ENCODE data around the gene RAMACL. TPM values are rescaled to one million over a fixed set of nuclear protein-coding genes. Genes with fewer than 3 reads are reported as not detected.

Gene RAMACL
- total RNA-seq, 1 experiment from 2014 or later = 0.77 TPM

GRCh38 chr6:166580076-166581050 lies 6.1 kb downstream of the RAMACL start:
- no peaks in the 10 kb centered on the region for H3K9me3 ChIP-seq (ENCODE audit: low read depth, low read length, poor library complexity, severe bottlenecking)
- peaks cover 40% of the 10 kb centered on the region for H3K4me1 ChIP-seq (ENCODE audit: insufficient read depth, low read length, poor library complexity, severe bottlenecking)
- no peaks in the 10 kb centered on the region for H3K27me3 ChIP-seq (replicated peaks; ENCODE audit: insufficient read depth, low read depth, low read length, poor library complexity)
- H3K4me3 ChIP-seq (ENCODE audit: low read depth, low read length, poor library complexity, severe bottlenecking) = no peak overlapping the region
- intact Hi-C loops (cut with micrococcal nuclease; ENCODE audit: unreplicated experiment) = no loop called here
- ChIA-PET CTCF (no interaction called here), POLR2A (ENCODE audit: low non-redundant PET) (no interaction called here)
- H3K36me3 ChIP-seq (ENCODE audit: insufficient read depth, low read length, poor library complexity, severe bottlenecking) = no peaks in the 10 kb centered on the region
- DNase-seq (ENCODE audit: low spot score) = peak; percentile 40
- TF ChIP-seq EZH2 (IDR thresholded peaks at IDR 0.05; ENCODE audit: borderline replicate concordance, low read depth, low read length, poor library complexity, severe bottlenecking) (no peak), CTCF (conservative IDR thresholded peaks at IDR 0.05; ENCODE audit: low read depth, low read length) (no peak)
- H3K27ac ChIP-seq (ENCODE audit: low read depth, low read length, poor library complexity, severe bottlenecking) = no peak overlapping the region
- BruUV-seq (replicated peaks) = no TSS peak

- H3K27me3 ChIP-seq (replicated peaks; ENCODE audit: insufficient read depth, low read depth, low read length, poor library complexity) = no peaks in the 10 kb centered on the region
- H3K27ac ChIP-seq (ENCODE audit: low read depth, low read length, poor library complexity, severe bottlenecking) = no peak overlapping the region
- POLR2A ChIA-PET (ENCODE audit: low non-redundant PET) = no interaction called here
- no TSS peak for BruUV-seq (replicated peaks)
- H3K4me1 ChIP-seq (ENCODE audit: insufficient read depth, low read length, poor library complexity, severe bottlenecking) = peaks cover 33% of the 10 kb centered on the region
- H3K9me3 ChIP-seq (ENCODE audit: low read depth, low read length, poor library complexity, severe bottlenecking) = no peaks in the 10 kb centered on the region
- H3K36me3 ChIP-seq (ENCODE audit: insufficient read depth, low read length, poor library complexity, severe bottlenecking) = no peaks in the 10 kb centered on the region
- no peak overlapping the region for H3K4me3 ChIP-seq (ENCODE audit: low read depth, low read length, poor library complexity, severe bottlenecking)
- CTCF ChIA-PET = no interaction called here
- intact Hi-C loops (cut with micrococcal nuclease; ENCODE audit: unreplicated experiment) = no loop called here
- DNase-seq (ENCODE audit: low spot score) = peak; percentile 37
- TF ChIP-seq CTCF (conservative IDR thresholded peaks at IDR 0.05; ENCODE audit: low read depth, low read length) = no peak
- TF ChIP-seq EZH2 (IDR thresholded peaks at IDR 0.05; ENCODE audit: borderline replicate concordance, low read depth, low read length, poor library complexity, severe bottlenecking) = no peak
Observed at GRCh38 chr6:166579237-166579850, 7.1 kb downstream of the RAMACL start.

GRCh38 chr6:166578536-166579236 lies 7.8 kb downstream of the RAMACL start:
- intact Hi-C loops (cut with micrococcal nuclease; ENCODE audit: unreplicated experiment) = no loop called here
- DNase-seq (ENCODE audit: low spot score) = no peak
- H3K27me3 ChIP-seq (replicated peaks; ENCODE audit: insufficient read depth, low read depth, low read length, poor library complexity) = no peaks in the 10 kb centered on the region

More at GRCh38 chr6:166578536-166579236, 7.8 kb downstream of the RAMACL start:
- Histone ChIP-seq H3K36me3 (ENCODE audit: insufficient read depth, low read length, poor library complexity, severe bottlenecking) (no peaks in the 10 kb centered on the region), H3K9me3 (ENCODE audit: low read depth, low read length, poor library complexity, severe bottlenecking) (no peaks in the 10 kb centered on the region), H3K4me3 (ENCODE audit: low read depth, low read length, poor library complexity, severe bottlenecking) (no peak overlapping the region), H3K27ac (ENCODE audit: low read depth, low read length, poor library complexity, severe bottlenecking) (no peak overlapping the region), H3K4me1 (ENCODE audit: insufficient read depth, low read length, poor library complexity, severe bottlenecking) (peaks cover 33% of the 10 kb centered on the region)
- POLR2A ChIA-PET (ENCODE audit: low non-redundant PET) = no interaction called here
- BruUV-seq (replicated peaks) = no TSS peak
- TF ChIP-seq CTCF (conservative IDR thresholded peaks at IDR 0.05; ENCODE audit: low read depth, low read length) (no peak), EZH2 (IDR thresholded peaks at IDR 0.05; ENCODE audit: borderline replicate concordance, low read depth, low read length, poor library complexity, severe bottlenecking) (no peak)
- CTCF ChIA-PET = no interaction called here

All from A673 (cell line).